IMR-90 (cell line): Measurements from ENCODE around the gene ANKRD22.

ENCODE experiments used
- CTCF ChIP-seq: conservative IDR thresholded peaks from 2 replicates; pipeline ENCODE4 v1.5.1; 2012; ENCODE audit warnings: mild to moderate bottlenecking, low read depth, low read length, improper control_type of control experiment
- MXI1 ChIP-seq: IDR thresholded peaks from 2 replicates; pipeline ENCODE4 v1.6.1; 2012; ENCODE audit warnings: low read depth, mild to moderate bottlenecking, low read length, moderate library complexity, borderline replicate concordance
- POLR2A ChIP-seq: IDR thresholded peaks from 2 replicates; pipeline ENCODE4 v1.6.1; 2012; ENCODE audit warnings: mild to moderate bottlenecking, low read depth, low read length
- RFX5 ChIP-seq: IDR thresholded peaks from 2 replicates; pipeline ENCODE4 v1.8.0; 2012; ENCODE audit warnings: low read depth, mild to moderate bottlenecking, low read length, moderate library complexity

GRCh38 chr10:88890681-88891381, 39.2 kb upstream of the ANKRD22 start:
- TF ChIP-seq CTCF (no peak), MXI1 (no peak), POLR2A (no peak), RFX5 (no peak)
